IMR-90 (cell line): ENCODE results near the gene SINHCAF. TPM values are rescaled to one million over a fixed set of nuclear protein-coding genes. Genes with fewer than 3 reads are reported as not detected.

Experiments
- ATAC-seq: fragments of 200-7000 bp; cut with Tn5 transposase; 2 replicates; pipeline ENCODE4 v1.9.1; 2020; ENCODE audit warnings: low read depth, mild to moderate bottlenecking, moderate library complexity
- BruUV-seq: library from RNA; stranded (reverse); fragments of 400-500 nt; replicated peaks from 2 replicates; lab custom pipeline; 2021; lab: Mats Ljungman, UMichigan
- CTCF ChIA-PET: fragments of 300-600 bp; formaldehyde crosslinking; extraction: SDS; loops from one replicate; lab custom pipeline; 2021; ENCODE audit warnings: antibody characterized with exemption; lab: Yijun Ruan, JAX
- POLR2A ChIA-PET: fragments of 300-600 bp; sonication (Branson Sonifier 250); formaldehyde crosslinking; loops from one replicate; lab custom pipeline; 2022; ENCODE audit warnings: antibody characterized with exemption; ENCODE audit not compliant: unreplicated experiment; lab: Charles Lee
- DNase-seq: peaks from one replicate; pipeline ENCODE4 v3.0.0; 2013
- H2AFZ ChIP-seq: replicated peaks from 2 replicates; pipeline ENCODE3; 2013; ENCODE audit warnings: low read length, mild to moderate bottlenecking; ENCODE audit not compliant: poor library complexity
- H2AK5ac ChIP-seq: 2 replicates; pipeline ENCODE4 v1.6.1; 2013; ENCODE audit warnings: low read depth, low read length, inconsistent platforms
- H2AK9ac ChIP-seq: replicated peaks from 2 replicates; pipeline ENCODE3; 2013; ENCODE audit warnings: mild to moderate bottlenecking, low read depth, low read length, moderate library complexity; ENCODE audit not compliant: poor library complexity
- H2BK120ac ChIP-seq: 2 replicates; pipeline ENCODE4 v1.6.1; 2013; ENCODE audit warnings: low read depth, low read length, inconsistent platforms
- H2BK15ac ChIP-seq: 3 replicates; pipeline ENCODE4 v1.6.1; 2013; ENCODE audit warnings: low read depth, low read length, inconsistent platforms
- H2BK20ac ChIP-seq: 2 replicates; pipeline ENCODE4 v1.6.1; 2013; ENCODE audit warnings: low read depth, mild to moderate bottlenecking, inconsistent platforms, low read length, moderate library complexity
- H2BK5ac ChIP-seq: 2 replicates; pipeline ENCODE4 v1.6.1; 2013; ENCODE audit warnings: mild to moderate bottlenecking, low read depth, low read length, inconsistent platforms; ENCODE audit not compliant: poor library complexity, severe bottlenecking
- H3K14ac ChIP-seq: replicated peaks from 2 replicates; pipeline ENCODE4 v1.6.1; 2013; ENCODE audit warnings: low read depth, low read length, inconsistent platforms
- H3K18ac ChIP-seq: 2 replicates; pipeline ENCODE4 v1.6.1; 2013; ENCODE audit warnings: low read depth, low read length, control low read depth
- H3K23ac ChIP-seq: 2 replicates; pipeline ENCODE4 v1.6.1; 2013; ENCODE audit warnings: low read depth, low read length, inconsistent platforms
- H3K27ac ChIP-seq: 2 replicates; pipeline ENCODE4 v1.5.1; 2013; ENCODE audit warnings: mild to moderate bottlenecking, control low read depth, low read length; ENCODE audit not compliant: insufficient read depth
- H3K27me3 ChIP-seq: 2 replicates; pipeline ENCODE4 v1.6.1; 2013; ENCODE audit warnings: low read length; ENCODE audit not compliant: control insufficient read depth, insufficient read depth
- H3K36me3 ChIP-seq: 2 replicates; pipeline ENCODE4 v1.6.1; 2013; ENCODE audit warnings: low read length, mixed read lengths; ENCODE audit not compliant: control insufficient read depth, insufficient read depth
- H3K4ac ChIP-seq: 2 replicates; pipeline ENCODE4 v1.6.1; 2013; ENCODE audit warnings: low read depth, low read length, inconsistent platforms
- H3K4me1 ChIP-seq: 2 replicates; pipeline ENCODE4 v1.6.1; 2013; ENCODE audit warnings: low read length, mixed read lengths; ENCODE audit not compliant: control insufficient read depth, insufficient read depth
- H3K4me2 ChIP-seq: 2 replicates; pipeline ENCODE4 v1.6.1; 2013; ENCODE audit warnings: low read depth, mild to moderate bottlenecking, control low read depth, low read length, moderate library complexity
- H3K4me3 ChIP-seq: 2 replicates; pipeline ENCODE4 v1.5.1; 2013; ENCODE audit warnings: low read depth, mild to moderate bottlenecking, control low read depth, low read length, moderate library complexity; ENCODE audit not compliant: insufficient read depth
- H3K56ac ChIP-seq: 2 replicates; pipeline ENCODE4 v1.6.1; 2013; ENCODE audit warnings: low read length, inconsistent platforms; ENCODE audit not compliant: insufficient read depth; ENCODE audit errors: extremely low read depth
- H3K79me1 ChIP-seq, 2 experiments: 2 replicates each; pipeline ENCODE4 v1.6.1; 2013; ENCODE audit warnings: low read length in 2 of 2, inconsistent platforms in 1 of 2, low read depth in 1 of 2
- H3K9ac ChIP-seq: 2 replicates; pipeline ENCODE4 v1.6.1; 2013; ENCODE audit warnings: low read depth, low read length, control low read depth
- H3K9me1 ChIP-seq: 2 replicates; pipeline ENCODE4 v1.6.1; 2013; ENCODE audit warnings: low read length, inconsistent platforms; ENCODE audit not compliant: insufficient read depth
- H3K9me3 ChIP-seq: 2 replicates; pipeline ENCODE4 v1.6.1; 2013; ENCODE audit warnings: low read length; ENCODE audit not compliant: control insufficient read depth, insufficient read depth
- H4K20me1 ChIP-seq: 2 replicates; pipeline ENCODE4 v1.6.1; 2013; ENCODE audit warnings: low read length, inconsistent platforms; ENCODE audit not compliant: insufficient read depth
- H4K5ac ChIP-seq: 2 replicates; pipeline ENCODE4 v1.6.1; 2013; ENCODE audit warnings: mild to moderate bottlenecking, low read depth, low read length, control low read depth
- H4K8ac ChIP-seq, 2 experiments: 2 replicates each; pipeline ENCODE4 v1.6.1; 2013; ENCODE audit warnings: low read depth in 2 of 2, low read length in 2 of 2, control low read depth in 1 of 2, inconsistent platforms in 1 of 2
- H4K91ac ChIP-seq: 2 replicates; pipeline ENCODE4 v1.6.1; 2013; ENCODE audit warnings: low read depth, low read length, inconsistent platforms; ENCODE audit not compliant: insufficient read depth
- BHLHE40 ChIP-seq: fragments of 150-350 bp; IDR thresholded peaks from 2 replicates; pipeline ENCODE4 v1.6.1; 2016; ENCODE audit warnings: mild to moderate bottlenecking, low read depth, low read length
- CEBPB ChIP-seq: IDR thresholded peaks from 2 replicates; pipeline ENCODE4 v1.6.1; 2012; ENCODE audit warnings: low read depth, low read length, improper control_type of control experiment
- CHD1 ChIP-seq: IDR thresholded peaks from 2 replicates; pipeline ENCODE4 v1.6.1; 2012; ENCODE audit warnings: low read depth, low read length, improper control_type of control experiment
- FOS ChIP-seq: fragments of 150-350 bp; IDR thresholded peaks from 2 replicates; pipeline ENCODE4 v1.6.1; 2016; ENCODE audit warnings: low read depth, low read length
- MAFK ChIP-seq: IDR thresholded peaks from 2 replicates; pipeline ENCODE4 v1.6.1; 2012; ENCODE audit warnings: low read depth, low read length, improper control_type of control experiment
- MAZ ChIP-seq: IDR thresholded peaks from 2 replicates; pipeline ENCODE4 v1.6.1; 2012; ENCODE audit warnings: low read depth, mild to moderate bottlenecking, low read length, improper control_type of control experiment, moderate library complexity, borderline replicate concordance
- MXI1 ChIP-seq: IDR thresholded peaks from 2 replicates; pipeline ENCODE4 v1.6.1; 2012; ENCODE audit warnings: low read depth, mild to moderate bottlenecking, low read length, moderate library complexity, borderline replicate concordance
- NFE2L2 ChIP-seq: fragments of 150-350 bp; IDR thresholded peaks from 2 replicates; pipeline ENCODE4 v1.6.1; 2016; ENCODE audit warnings: low read depth, mild to moderate bottlenecking, low read length
- POLR2A ChIP-seq: IDR thresholded peaks from 2 replicates; pipeline ENCODE4 v1.6.1; 2012; ENCODE audit warnings: mild to moderate bottlenecking, low read depth, low read length
- RAD21 ChIP-seq: IDR thresholded peaks from 2 replicates; pipeline ENCODE4 v1.6.1; 2012; ENCODE audit warnings: low read length, improper control_type of control experiment
- RCOR1 ChIP-seq: IDR thresholded peaks from 2 replicates; pipeline ENCODE4 v1.6.1; 2012; ENCODE audit warnings: mild to moderate bottlenecking, low read length, improper control_type of control experiment; ENCODE audit not compliant: insufficient replicate concordance
- RFX5 ChIP-seq: IDR thresholded peaks from 2 replicates; pipeline ENCODE4 v1.8.0; 2012; ENCODE audit warnings: low read depth, mild to moderate bottlenecking, low read length, moderate library complexity
- SMC3 ChIP-seq: fragments of 150-350 bp; IDR thresholded peaks from 2 replicates; pipeline ENCODE4 v1.6.1; 2016; ENCODE audit warnings: low read depth, mild to moderate bottlenecking, antibody characterized with exemption, low read length, moderate library complexity
- WGBS, 2 experiments: methylation state at CpG; one replicate each; pipeline versions ENCODE4 v1.1.5 to v1.1.7; 2013; ENCODE audit warnings: missing lambda C conversion rate in 2 of 2; ENCODE audit not compliant: insufficient read length in 1 of 2; ENCODE audit errors: extremely low coverage in 2 of 2; 5-methylcytosine and 5-hydroxymethylcytosine counted together
- dilution Hi-C: fragments of 300-500 bp; cut with HindIII; formaldehyde crosslinking; loops from one replicate; pipeline ENCODE4 v1.14.3; 2018; ENCODE audit warnings: low sequenced_read_pairs; ENCODE audit not compliant: unreplicated experiment
- in situ Hi-C: fragments of 300-500 bp; cut with MboI; formaldehyde crosslinking; loops from 3 replicates; pipeline ENCODE4 v1.14.3; 2019; ENCODE audit warnings: low sequenced_read_pairs, inconsistent platforms, mixed read lengths
- intact Hi-C: fragments of 100-400 bp; cut with micrococcal nuclease; formaldehyde crosslinking; loops from 2 replicates; pipeline ENCODE4 v1.10.0; 2022
- polyA plus RNA-seq, 3 experiments: library from polyadenylated mRNA; depleted of rRNA; stranded (reverse); fragments of >200 nt; gene quantifications; 2 replicates each; pipeline ENCODE4 v1.2.3, GENCODE V29; 2012; ENCODE audit warnings: low replicate concordance in 1 of 3
- total RNA-seq: library from RNA; depleted of rRNA; stranded (reverse); fragments of >200 nt; gene quantifications from 2 replicates; pipeline ENCODE4 v1.2.3, GENCODE V29; 2012
- TF ChIP-seq, protein P1 (sequence below): fragments of 150-350 bp; IDR thresholded peaks from 2 replicates; pipeline ENCODE4 v1.6.1; 2016; ENCODE audit warnings: low read depth, mild to moderate bottlenecking, low read length, moderate library complexity, borderline replicate concordance
- TF ChIP-seq, protein P2 (sequence below): fragments of 150-350 bp; IDR thresholded peaks from 2 replicates; pipeline ENCODE4 v1.6.1; 2017; ENCODE audit warnings: mild to moderate bottlenecking, antibody characterized with exemption, low read length, low read depth
- TF ChIP-seq, protein P3 (sequence below): conservative IDR thresholded peaks from 2 replicates; pipeline ENCODE4 v1.5.1; 2012; ENCODE audit warnings: mild to moderate bottlenecking, low read depth, low read length, improper control_type of control experiment

Gene SINHCAF
- total and polyA plus RNA-seq, 2 of the 4 experiments (the other 2 are of a cell fraction) = 21.6 to 30.8 TPM

DNA sequence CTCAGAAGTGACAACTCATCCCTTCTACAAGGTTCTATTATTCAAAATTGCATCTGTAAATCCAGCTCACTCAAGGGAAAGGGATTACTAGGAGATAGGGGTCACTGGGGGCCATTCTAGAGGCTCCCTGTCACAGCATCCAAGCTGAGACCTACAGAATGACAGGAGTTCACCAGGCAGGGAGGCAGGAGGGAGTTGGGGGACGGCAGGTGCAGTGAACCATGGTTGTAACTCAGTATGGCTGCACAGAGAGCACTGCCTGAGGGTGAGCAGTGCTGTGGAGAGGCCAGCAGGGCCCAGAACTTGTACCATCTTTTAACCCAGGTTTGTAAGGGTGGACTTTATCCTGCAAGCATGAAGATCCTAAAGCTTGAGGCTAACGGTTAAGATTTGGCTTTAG, 37.9 kb upstream of the SINHCAF start:
- POLR2A ChIA-PET = no interaction called here
- Histone ChIP-seq H3K79me1 (no peaks in the 10 kb centered on the region), H3K9me1 (0 out of 2 replicates have a peak, but pooled peaks cover 3% of the 10 kb centered on the region), H3K27me3 (no peaks in the 10 kb centered on the region), H2BK120ac (no peak overlapping the region), H2AFZ (peak overlapping the region; percentile 41), H2BK5ac (no peak overlapping the region), H3K36me3 (no peaks in the 10 kb centered on the region), H2BK20ac (no peak overlapping the region), H3K9ac (no peak overlapping the region), H3K18ac (no peak overlapping the region), H4K5ac (no peak overlapping the region), H4K20me1 (no peaks in the 10 kb centered on the region), H2AK5ac (no peak overlapping the region), H3K14ac (no peak overlapping the region), H3K4me2 (no peak overlapping the region), H3K56ac (no peak overlapping the region), H3K9me3 (no peaks in the 10 kb centered on the region), H3K27ac (no peak overlapping the region), H4K8ac (no peak overlapping the region), H4K91ac (no peak overlapping the region), H2AK9ac (no peak overlapping the region), H3K4me3 (no peak overlapping the region), H3K4ac (no peak overlapping the region), H3K23ac (no peak overlapping the region), H3K4me1 (peaks cover 6% of the 10 kb centered on the region; the same call in 1 of the 2 replicates), H2BK15ac (no peak overlapping the region)
- WGBS, 2 experiments = no CpG with 5 or more reads among the region's 2 CpGs
- dilution Hi-C loops (no loop called here), intact Hi-C loops (no loop called here), in situ Hi-C loops (no loop called here)
- no TSS peak for BruUV-seq
- TF ChIP-seq, protein P1, sequence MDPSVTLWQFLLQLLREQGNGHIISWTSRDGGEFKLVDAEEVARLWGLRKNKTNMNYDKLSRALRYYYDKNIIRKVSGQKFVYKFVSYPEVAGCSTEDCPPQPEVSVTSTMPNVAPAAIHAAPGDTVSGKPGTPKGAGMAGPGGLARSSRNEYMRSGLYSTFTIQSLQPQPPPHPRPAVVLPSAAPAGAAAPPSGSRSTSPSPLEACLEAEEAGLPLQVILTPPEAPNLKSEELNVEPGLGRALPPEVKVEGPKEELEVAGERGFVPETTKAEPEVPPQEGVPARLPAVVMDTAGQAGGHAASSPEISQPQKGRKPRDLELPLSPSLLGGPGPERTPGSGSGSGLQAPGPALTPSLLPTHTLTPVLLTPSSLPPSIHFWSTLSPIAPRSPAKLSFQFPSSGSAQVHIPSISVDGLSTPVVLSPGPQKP = no peak
- TF ChIP-seq RCOR1 (no peak), RAD21 (no peak), RFX5 (no peak), MXI1 (no peak), CEBPB (no peak), POLR2A (no peak), SMC3 (no peak), MAZ (no peak), CHD1 (no peak), FOS (no peak), MAFK (no peak), BHLHE40 (no peak), NFE2L2 (no peak)
- TF ChIP-seq, protein P2, sequence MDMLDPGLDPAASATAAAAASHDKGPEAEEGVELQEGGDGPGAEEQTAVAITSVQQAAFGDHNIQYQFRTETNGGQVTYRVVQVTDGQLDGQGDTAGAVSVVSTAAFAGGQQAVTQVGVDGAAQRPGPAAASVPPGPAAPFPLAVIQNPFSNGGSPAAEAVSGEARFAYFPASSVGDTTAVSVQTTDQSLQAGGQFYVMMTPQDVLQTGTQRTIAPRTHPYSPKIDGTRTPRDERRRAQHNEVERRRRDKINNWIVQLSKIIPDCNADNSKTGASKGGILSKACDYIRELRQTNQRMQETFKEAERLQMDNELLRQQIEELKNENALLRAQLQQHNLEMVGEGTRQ = no peak
- TF ChIP-seq, protein P3, sequence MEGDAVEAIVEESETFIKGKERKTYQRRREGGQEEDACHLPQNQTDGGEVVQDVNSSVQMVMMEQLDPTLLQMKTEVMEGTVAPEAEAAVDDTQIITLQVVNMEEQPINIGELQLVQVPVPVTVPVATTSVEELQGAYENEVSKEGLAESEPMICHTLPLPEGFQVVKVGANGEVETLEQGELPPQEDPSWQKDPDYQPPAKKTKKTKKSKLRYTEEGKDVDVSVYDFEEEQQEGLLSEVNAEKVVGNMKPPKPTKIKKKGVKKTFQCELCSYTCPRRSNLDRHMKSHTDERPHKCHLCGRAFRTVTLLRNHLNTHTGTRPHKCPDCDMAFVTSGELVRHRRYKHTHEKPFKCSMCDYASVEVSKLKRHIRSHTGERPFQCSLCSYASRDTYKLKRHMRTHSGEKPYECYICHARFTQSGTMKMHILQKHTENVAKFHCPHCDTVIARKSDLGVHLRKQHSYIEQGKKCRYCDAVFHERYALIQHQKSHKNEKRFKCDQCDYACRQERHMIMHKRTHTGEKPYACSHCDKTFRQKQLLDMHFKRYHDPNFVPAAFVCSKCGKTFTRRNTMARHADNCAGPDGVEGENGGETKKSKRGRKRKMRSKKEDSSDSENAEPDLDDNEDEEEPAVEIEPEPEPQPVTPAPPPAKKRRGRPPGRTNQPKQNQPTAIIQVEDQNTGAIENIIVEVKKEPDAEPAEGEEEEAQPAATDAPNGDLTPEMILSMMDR = no peak
- CTCF ChIA-PET = no interaction called here
- no peak for DNase-seq
- ATAC-seq = no peak
